Spleen (tissue), 11 donors: ENCODE results near the gene CMTM6. TPM values are rescaled to one million over a fixed set of nuclear protein-coding genes. Genes with fewer than 3 reads are reported as not detected.
"Not testable (repeated sequence)": the region's sequence is repeated elsewhere in the genome, so short reads cannot be mapped to it uniquely, and the experiment has no call there.

ENCODE experiments used
- DNase-seq: peaks from one replicate; pipeline ENCODE4 v3.0.0-alpha.2; 2020
- H3K27ac ChIP-seq, 8 donors: fragments of 200-600 bp; sonication (generic) in 7 of 8; 1 replicate in 4 of 8; 2 replicates in 4 of 8; pipeline versions ENCODE4 v1.5.0 to v1.8.0; 2016 to 2021; ENCODE audit warnings: inconsistent platforms in 4 of 8, mild to moderate bottlenecking in 4 of 8, moderate library complexity in 1 of 8
- H3K27me3 ChIP-seq, 7 donors: fragments of 200-600 bp; sonication (generic) in 6 of 7; replicated peaks in 1 of 7; 1 replicate in 4 of 7; 2 replicates in 3 of 7; pipeline versions ENCODE4 v1.5.0 to v1.8.0; 2016 to 2021; ENCODE audit warnings: inconsistent platforms in 3 of 7, mild to moderate bottlenecking in 1 of 7
- H3K36me3 ChIP-seq, 6 donors: fragments of 200-600 bp; sonication (generic) in 5 of 6; 1 replicate in 4 of 6; 2 replicates in 2 of 6; pipeline versions ENCODE4 v1.5.0 to v1.8.0; 2016 to 2021; ENCODE audit warnings: inconsistent platforms in 2 of 6
- H3K4me1 ChIP-seq, 6 donors: fragments of 200-600 bp; sonication (generic) in 5 of 6; 1 replicate in 3 of 6; 2 replicates in 3 of 6; pipeline versions ENCODE4 v1.5.0 to v1.8.0; 2016 to 2021; ENCODE audit warnings: inconsistent platforms in 3 of 6
- H3K4me3 ChIP-seq, 8 donors: fragments of 200-600 bp; sonication (generic) in 7 of 8; 1 replicate in 4 of 8; 2 replicates in 4 of 8; pipeline versions ENCODE4 v1.5.0 to v1.8.0; 2016 to 2021; ENCODE audit warnings: inconsistent platforms in 4 of 8, mild to moderate bottlenecking in 4 of 8, moderate library complexity in 2 of 8
- H3K9me3 ChIP-seq, 8 donors: fragments of 200-600 bp; sonication (generic) in 7 of 8; 1 replicate in 4 of 8; 2 replicates in 4 of 8; pipeline versions ENCODE4 v1.5.0 to v1.8.0; 2016 to 2021; ENCODE audit warnings: inconsistent platforms in 4 of 8
- POLR2A ChIP-seq, 3 donors: fragments of 450-650 bp; IDR thresholded peaks; one replicate each; pipeline ENCODE4 v1.5.1; 2017; ENCODE audit warnings: antibody characterized with exemption in 3 of 3, mild to moderate bottlenecking in 1 of 3
- POLR2AphosphoS5 ChIP-seq, 3 donors: sonication (generic); formaldehyde crosslinking; IDR thresholded peaks; one replicate each; pipeline ENCODE4 v1.5.1; 2017; ENCODE audit warnings: antibody characterized with exemption in 3 of 3
- WGBS, 5 donors: extraction: QIAGEN DNeasy Blood & Tissue Kit in 3 of 5; methylation state at CpG; one replicate each; pipeline versions ENCODE4 v1.1.5 to v1.1.7; 2013 to 2018; 5-methylcytosine and 5-hydroxymethylcytosine counted together
- intact Hi-C: fragments of 100-400 bp; cut with DNase I; formaldehyde crosslinking; loops from one replicate; pipeline ENCODE4 v1.15.0; 2023; ENCODE audit warnings: low total_unique reads
- polyA plus RNA-seq, 3 donors: library from polyadenylated mRNA; stranded (reverse); fragments of 200-250 nt; gene quantifications; one replicate each; pipeline ENCODE4 v1.2.1, GENCODE V29; 2013
- total RNA-seq, 7 donors: library from RNA; depleted of rRNA in 3 of 7; stranded (reverse); fragments of >200 nt in 3 of 7; fragmentation: NEBNext Ultra II Directional in 4 of 7; extraction: Animal tissue kit (Norgen Biotek cat#: 25700) in 4 of 7; gene quantifications; one replicate each; pipeline versions ENCODE4 v1.1.0 to v1.2.1, GENCODE V29; 2016 to 2021
- TF ChIP-seq, protein P1 (sequence below), 11 experiments: fragments of 200-600 bp in 7 of 11; fragments of 450-650 bp in 4 of 11; sonication (generic) in 4 of 11; IDR thresholded peaks in 8 of 11; conservative IDR thresholded peaks in 3 of 11; 1 replicate in 7 of 11; 2 replicates in 4 of 11; pipeline versions ENCODE4 v1.4.0 to v1.8.0; 2016 to 2021; ENCODE audit warnings: antibody characterized with exemption in 11 of 11, inconsistent platforms in 4 of 11, mild to moderate bottlenecking in 1 of 11
- donor health status: healthy with polysubstance abuse.
- donor health status: DM: no; HTN: no; CAD: no; lungs with moderate emphysema.
- donor health status: DM: no; HTN: no; CAD: no.
- donor health status: Bipolar disorder and iron deficiency.
- donor health status: healthy.
- donor health status: DM: no; HTN: no; CAD: no.
- donor health status: DM: yes; HTN: yes; CAD: no.

The CMTM6 gene
- total and polyA plus RNA-seq, 10 donors: 26.6 to 116 (median 75.4) TPM

DNA sequence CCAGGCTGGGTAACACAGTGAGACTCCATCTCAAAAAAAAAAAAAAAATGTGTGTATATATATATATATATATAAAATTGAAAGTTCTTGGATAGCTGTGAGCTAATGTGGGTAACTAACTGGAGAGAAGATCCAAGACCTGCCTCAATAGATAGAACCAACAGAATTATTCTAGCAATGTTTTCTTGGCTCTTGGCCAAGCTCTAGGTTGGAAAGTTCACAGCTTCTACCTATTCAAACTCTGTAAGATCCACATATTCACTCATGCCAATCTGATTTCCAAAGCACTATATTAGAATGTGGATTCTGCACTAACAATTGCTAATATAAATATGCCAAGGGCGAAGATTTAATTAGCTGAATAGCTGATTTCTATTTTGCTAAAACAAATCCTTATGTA, 29.8 kb upstream of the CMTM6 start:
- H3K9me3 ChIP-seq: no peaks in the 10 kb centered on the region
- DNase-seq: no peak
- no peak for TF ChIP-seq POLR2AphosphoS5 (IDR thresholded peaks at IDR 0.05)
- no peak for TF ChIP-seq POLR2A (IDR thresholded peaks at IDR 0.05)
- TF ChIP-seq, protein P1, sequence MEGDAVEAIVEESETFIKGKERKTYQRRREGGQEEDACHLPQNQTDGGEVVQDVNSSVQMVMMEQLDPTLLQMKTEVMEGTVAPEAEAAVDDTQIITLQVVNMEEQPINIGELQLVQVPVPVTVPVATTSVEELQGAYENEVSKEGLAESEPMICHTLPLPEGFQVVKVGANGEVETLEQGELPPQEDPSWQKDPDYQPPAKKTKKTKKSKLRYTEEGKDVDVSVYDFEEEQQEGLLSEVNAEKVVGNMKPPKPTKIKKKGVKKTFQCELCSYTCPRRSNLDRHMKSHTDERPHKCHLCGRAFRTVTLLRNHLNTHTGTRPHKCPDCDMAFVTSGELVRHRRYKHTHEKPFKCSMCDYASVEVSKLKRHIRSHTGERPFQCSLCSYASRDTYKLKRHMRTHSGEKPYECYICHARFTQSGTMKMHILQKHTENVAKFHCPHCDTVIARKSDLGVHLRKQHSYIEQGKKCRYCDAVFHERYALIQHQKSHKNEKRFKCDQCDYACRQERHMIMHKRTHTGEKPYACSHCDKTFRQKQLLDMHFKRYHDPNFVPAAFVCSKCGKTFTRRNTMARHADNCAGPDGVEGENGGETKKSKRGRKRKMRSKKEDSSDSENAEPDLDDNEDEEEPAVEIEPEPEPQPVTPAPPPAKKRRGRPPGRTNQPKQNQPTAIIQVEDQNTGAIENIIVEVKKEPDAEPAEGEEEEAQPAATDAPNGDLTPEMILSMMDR (IDR thresholded peaks at IDR 0.05 in 8 of 11, conservative IDR thresholded peaks at IDR 0.05 in 3 of 11): no peak
- peaks cover 0 to 97% (median 37%) of the 10 kb centered on the region in 6 donors for H3K36me3 ChIP-seq
- no peak overlapping the region for H3K4me3 ChIP-seq
- WGBS, 5 donors: 94 to 100% (median 100%) methylated on average over 1 of the region's 1 CpG
- H3K27me3 ChIP-seq: no peaks in the 10 kb centered on the region
- intact Hi-C loops: no loop called here
- no peak overlapping the region for H3K27ac ChIP-seq
- no peaks in the 10 kb centered on the region for H3K4me1 ChIP-seq

DNA sequence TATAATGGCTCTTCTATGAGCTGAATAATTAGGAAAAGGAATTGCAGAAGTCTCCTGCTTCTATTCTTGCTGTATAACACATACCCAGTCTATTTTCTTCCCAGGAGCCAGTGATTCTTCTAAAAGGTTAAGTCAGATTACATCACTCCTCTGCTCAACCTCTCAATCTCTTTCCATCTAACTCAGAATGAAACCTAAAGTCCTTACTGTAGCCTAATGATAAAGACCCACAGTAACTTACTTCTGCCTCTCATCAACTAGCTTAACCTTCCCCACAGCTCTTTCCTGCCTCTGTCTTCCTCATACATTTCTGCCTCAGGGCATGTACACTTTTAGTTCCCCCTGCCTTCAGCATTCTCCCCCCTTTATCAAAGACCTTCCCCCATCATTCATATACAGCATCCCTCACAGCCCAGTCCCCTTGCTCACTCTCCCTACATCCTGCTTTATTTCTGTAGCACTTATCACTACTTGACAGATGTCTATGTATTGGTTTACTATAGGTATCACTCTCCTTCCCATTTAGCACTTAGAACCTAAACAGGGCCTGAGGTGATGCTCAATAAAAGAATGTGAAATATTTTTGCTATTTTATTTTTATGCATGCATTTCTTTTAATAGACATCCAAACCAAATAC, 28.5 kb upstream of the CMTM6 start:
- no peaks in the 10 kb centered on the region for H3K9me3 ChIP-seq
- H3K4me3 ChIP-seq: no peak overlapping the region
- peak overlapping the region in 2 of 8 donors; percentile 9 to 25 for H3K27ac ChIP-seq
- H3K4me1 ChIP-seq: no peaks in the 10 kb centered on the region
- peaks cover 0 to 98% (median 49%) of the 10 kb centered on the region in 6 donors for H3K36me3 ChIP-seq
- DNase-seq: no peak
- no peaks in the 10 kb centered on the region for H3K27me3 ChIP-seq
- intact Hi-C loops: no loop called here
- TF ChIP-seq POLR2AphosphoS5 (IDR thresholded peaks at IDR 0.05): no peak
- TF ChIP-seq, protein P1 (IDR thresholded peaks at IDR 0.05 in 8 of 11, conservative IDR thresholded peaks at IDR 0.05 in 3 of 11): no peak
- no peak for TF ChIP-seq POLR2A (IDR thresholded peaks at IDR 0.05)

DNA sequence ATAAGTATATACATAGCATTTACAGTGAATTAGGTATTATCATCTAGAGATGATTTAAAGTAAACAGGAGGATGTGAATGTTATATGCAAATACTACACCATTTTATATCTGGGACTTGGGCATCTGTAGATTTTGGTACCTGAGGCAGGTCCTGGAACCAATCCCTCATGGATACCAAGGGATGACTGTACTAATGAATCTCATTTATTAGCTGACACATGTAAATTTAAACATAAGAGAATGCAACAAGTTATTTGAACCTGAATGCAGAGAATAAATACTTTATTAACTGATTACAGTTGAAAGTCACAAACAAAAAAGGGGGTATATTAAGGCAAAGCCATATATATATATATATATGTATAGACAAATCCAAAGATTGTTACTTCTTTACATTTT, 23.1 kb upstream of the CMTM6 start:
- H3K36me3 ChIP-seq: peaks cover 0 to 91% (median 57%) of the 10 kb centered on the region in 6 donors
- H3K4me3 ChIP-seq: no peak overlapping the region
- H3K27ac ChIP-seq: no peak overlapping the region
- TF ChIP-seq POLR2A (IDR thresholded peaks at IDR 0.05): no peak
- no peak for TF ChIP-seq POLR2AphosphoS5 (IDR thresholded peaks at IDR 0.05)
- TF ChIP-seq, protein P1 (IDR thresholded peaks at IDR 0.05 in 8 of 11, conservative IDR thresholded peaks at IDR 0.05 in 3 of 11): no peak
- H3K4me1 ChIP-seq: no peaks in the 10 kb centered on the region
- intact Hi-C loops: no loop called here
- H3K27me3 ChIP-seq: no peaks in the 10 kb centered on the region
- H3K9me3 ChIP-seq: no peaks in the 10 kb centered on the region
- no peak for DNase-seq

DNA sequence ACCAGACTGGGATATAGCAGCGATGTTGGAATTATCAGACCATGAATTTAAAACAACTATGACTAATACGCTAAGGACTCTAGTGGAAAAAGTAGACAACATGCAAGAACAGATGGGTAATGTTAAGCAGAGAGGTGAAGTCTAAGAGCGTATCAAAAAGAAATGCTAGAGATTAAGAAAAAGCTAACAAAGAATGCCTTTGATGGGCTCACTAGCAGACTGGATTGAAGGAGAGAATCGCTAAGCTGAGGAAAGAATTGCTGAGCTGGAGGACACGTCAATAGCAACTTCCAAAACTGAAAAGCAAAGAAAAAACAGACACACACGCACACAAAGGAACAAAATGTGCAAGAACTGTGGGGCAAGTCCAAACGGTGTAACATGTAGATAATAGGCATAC, 20.0 kb upstream of the CMTM6 start:
- no peaks in the 10 kb centered on the region for H3K4me1 ChIP-seq
- H3K9me3 ChIP-seq: no peaks in the 10 kb centered on the region
- 80 to 89% (median 83%) methylated on average over 7 of the region's 7 CpGs for WGBS, 5 donors
- no peak overlapping the region for H3K27ac ChIP-seq
- no peak for DNase-seq
- no peaks in the 10 kb centered on the region for H3K27me3 ChIP-seq
- intact Hi-C loops: no loop called here
- peaks cover 0 to 60% (median 32%) of the 10 kb centered on the region in 6 donors for H3K36me3 ChIP-seq
- TF ChIP-seq, protein P1 (IDR thresholded peaks at IDR 0.05 in 8 of 11, conservative IDR thresholded peaks at IDR 0.05 in 3 of 11): no peak
- TF ChIP-seq POLR2A (IDR thresholded peaks at IDR 0.05): no peak
- no peak for TF ChIP-seq POLR2AphosphoS5 (IDR thresholded peaks at IDR 0.05)
- no peak overlapping the region for H3K4me3 ChIP-seq

DNA sequence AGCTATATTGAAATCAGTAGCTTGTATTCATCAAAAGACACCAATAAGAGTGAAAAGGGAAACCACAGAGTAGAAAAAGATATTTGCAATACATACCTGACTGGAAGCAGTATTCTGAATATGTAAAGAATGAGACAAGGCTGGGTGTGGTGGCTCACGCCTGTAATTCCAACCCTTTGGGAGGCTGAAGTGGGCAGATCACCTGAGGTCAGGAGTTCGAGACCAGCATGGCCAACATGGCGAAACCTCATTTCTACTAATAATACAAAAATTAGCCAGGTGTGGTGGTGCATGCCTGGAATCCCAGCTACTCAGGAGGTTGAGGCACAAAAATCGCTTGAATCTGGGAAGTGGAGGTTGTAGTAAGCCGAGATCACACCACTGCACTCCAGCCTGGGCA, 16.3 kb upstream of the CMTM6 start:
- intact Hi-C loops, H3K27me3 ChIP-seq, H3K27ac ChIP-seq, H3K4me3 ChIP-seq, H3K9me3 ChIP-seq, DNase-seq: not testable (repeated sequence)
- WGBS, 5 donors: 93 to 96% (median 95%) methylated on average over 5 of the region's 5 CpGs
- H3K36me3 ChIP-seq: peaks cover 0 to 23% (median 0%) of the 10 kb centered on the region in 6 donors
- H3K4me1 ChIP-seq: peaks cover 0 to 20% (median 8%) of the 10 kb centered on the region in 6 donors

DNA sequence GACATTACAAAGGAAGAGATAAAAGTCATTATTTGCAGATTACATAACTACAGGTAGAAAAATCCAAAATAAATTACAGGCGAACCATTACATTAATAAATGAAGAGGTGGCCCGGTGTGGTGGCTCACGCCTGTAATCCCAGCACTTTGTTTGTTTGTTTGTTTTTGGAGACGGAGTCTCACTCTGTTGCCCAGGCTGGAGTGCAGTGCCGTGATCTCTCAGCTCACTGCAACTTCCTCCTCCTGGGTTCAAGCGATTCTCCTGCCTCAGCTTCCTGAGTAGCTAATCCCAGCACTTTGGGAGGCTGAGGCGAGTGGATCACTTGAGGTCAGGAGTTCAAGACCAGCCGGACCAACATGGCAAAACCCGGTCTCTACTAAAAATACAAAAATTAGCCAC, 14.1 kb upstream of the CMTM6 start:
- WGBS, 5 donors: 49 to 71% (median 55%) methylated on average over 9 of the region's 9 CpGs
- DNase-seq, H3K9me3 ChIP-seq, intact Hi-C loops, H3K27me3 ChIP-seq, H3K36me3 ChIP-seq: not testable (repeated sequence)
- peak overlapping the region in 1 of 8 donors; percentile 55 for H3K4me3 ChIP-seq
- peak overlapping the region; percentile 5 to 92 (median 83) for H3K27ac ChIP-seq
- H3K4me1 ChIP-seq: peaks cover 0 to 20% (median 8%) of the 10 kb centered on the region in 6 donors
